H1 (cell line): Measurements from ENCODE around the gene AK5. TPM values are rescaled to one million over a fixed set of nuclear protein-coding genes. Genes with fewer than 3 reads are reported as not detected.

Experiments used
- CTCF ChIA-PET: fragments of 300-600 bp; sonication (Branson Sonifier 250); formaldehyde crosslinking; loops from one replicate; lab custom pipeline; 2021; ENCODE audit not compliant: partially characterized antibody; lab: Charles Lee
- POLR2A ChIA-PET: fragments of 300-600 bp; sonication (Branson Sonifier 250); formaldehyde crosslinking; loops from one replicate; lab custom pipeline; 2021; ENCODE audit warnings: inconsistent platforms; ENCODE audit not compliant: partially characterized antibody; lab: Charles Lee
- DNase-seq, 2 experiments: peaks; one replicate each; pipeline versions ENCODE4 v3.0.0 to v3.0.0-alpha.2; 2010 to 2022; ENCODE audit warnings: low spot score in 2 of 2, low read depth in 1 of 2, mixed read lengths in 1 of 2
- FAIRE-seq: peaks from 2 replicates; lab custom pipeline; 2011; peaks lifted over from hg19 to GRCh38; lab: Jason Lieb, UNC
- H2AFZ ChIP-seq: 2 replicates; pipeline ENCODE4 v1.8.1; 2012; ENCODE audit warnings: low read length, inconsistent platforms
- H2AK5ac ChIP-seq: 2 replicates; pipeline ENCODE4 v1.6.1; 2013; ENCODE audit warnings: low read depth, low read length
- H2BK120ac ChIP-seq: replicated peaks from 2 replicates; pipeline ENCODE3; 2013; ENCODE audit warnings: low read depth, low read length, inconsistent platforms
- H2BK12ac ChIP-seq: 2 replicates; pipeline ENCODE4 v1.6.1; 2013; ENCODE audit warnings: low read depth, low read length
- H2BK15ac ChIP-seq: 2 replicates; pipeline ENCODE4 v1.6.1; 2013; ENCODE audit warnings: low read length
- H2BK20ac ChIP-seq: 2 replicates; pipeline ENCODE4 v1.6.1; 2013; ENCODE audit warnings: low read length
- H2BK5ac ChIP-seq: 2 replicates; pipeline ENCODE4 v1.6.1; 2013; ENCODE audit warnings: low read depth, low read length
- H3K14ac ChIP-seq: 2 replicates; pipeline ENCODE4 v1.6.1; 2013; ENCODE audit warnings: inconsistent platforms; ENCODE audit not compliant: insufficient read length
- H3K18ac ChIP-seq: 2 replicates; pipeline ENCODE4 v1.6.1; 2013; ENCODE audit warnings: low read length; ENCODE audit errors: extremely low read depth
- H3K23ac ChIP-seq: 2 replicates; pipeline ENCODE4 v1.6.1; 2013; ENCODE audit warnings: inconsistent platforms; ENCODE audit not compliant: insufficient read length
- H3K23me2 ChIP-seq: 2 replicates; pipeline ENCODE4 v1.6.1; 2013; ENCODE audit warnings: low read depth, low read length
- H3K27ac ChIP-seq: 2 replicates; pipeline ENCODE4 v1.6.1; 2011; ENCODE audit warnings: low read depth, low read length, inconsistent platforms
- H3K27me3 ChIP-seq, 4 experiments: replicated peaks in 1 of 4; 1 replicate in 1 of 4; 2 replicates in 3 of 4; pipeline versions ENCODE4 v1.6.1 to v1.8.1; 2011 to 2013; ENCODE audit warnings: low read length in 3 of 4, mild to moderate bottlenecking in 3 of 4, inconsistent platforms in 2 of 4, mixed read lengths in 2 of 4, moderate library complexity in 1 of 4; ENCODE audit not compliant: control insufficient read depth in 3 of 4, insufficient read depth in 3 of 4; ENCODE audit errors: extremely low read depth in 1 of 4
- H3K36me3 ChIP-seq, 4 experiments: 2 replicates each; pipeline versions ENCODE4 v1.6.1 to v1.8.1; 2011 to 2013; ENCODE audit warnings: mild to moderate bottlenecking in 4 of 4, low read length in 3 of 4, moderate library complexity in 2 of 4, control low read depth in 1 of 4, inconsistent platforms in 1 of 4; ENCODE audit not compliant: insufficient read depth in 4 of 4, control insufficient read depth in 2 of 4
- H3K4ac ChIP-seq: replicated peaks from 2 replicates; pipeline ENCODE3; 2013; ENCODE audit warnings: low read length, low read depth, mixed read lengths, inconsistent platforms; ENCODE audit not compliant: insufficient read length
- H3K4me1 ChIP-seq, 4 experiments: replicated peaks in 1 of 4; 1 replicate in 1 of 4; 2 replicates in 3 of 4; pipeline versions ENCODE4 v1.6.1 to v1.8.1; 2011 to 2013; ENCODE audit warnings: low read length in 3 of 4, inconsistent platforms in 2 of 4, mixed read lengths in 1 of 4; ENCODE audit not compliant: insufficient read depth in 4 of 4, control insufficient read depth in 3 of 4
- H3K4me2 ChIP-seq, 2 experiments: 2 replicates each; pipeline versions ENCODE4 v1.6.1 to v1.8.1; 2011 to 2013; ENCODE audit warnings: low read depth in 2 of 2, low read length in 2 of 2, control low read depth in 1 of 2, inconsistent platforms in 1 of 2, mild to moderate bottlenecking in 1 of 2; ENCODE audit not compliant: insufficient read depth in 1 of 2
- H3K4me3 ChIP-seq, 4 experiments: fragments of 200-600, 300-600 bp in 1 of 4; sonication (generic), shearing (Covaris generic), sonication (Bioruptor Twin) in 1 of 4; 2 replicates each; pipeline versions ENCODE4 v1.5.1 to v1.8.1; 2011 to 2016; ENCODE audit warnings: low read length in 4 of 4, low read depth in 3 of 4, control low read depth in 2 of 4, inconsistent platforms in 2 of 4, mild to moderate bottlenecking in 2 of 4, mixed read lengths in 1 of 4, moderate library complexity in 1 of 4; ENCODE audit not compliant: insufficient read depth in 2 of 4; ENCODE audit errors: extremely low read depth in 1 of 4
- H3K56ac ChIP-seq: replicated peaks from 2 replicates; pipeline ENCODE3; 2013; ENCODE audit warnings: low read depth, mild to moderate bottlenecking, mixed read lengths, low read length, inconsistent platforms; ENCODE audit not compliant: insufficient read length
- H3K79me1 ChIP-seq: 2 replicates; pipeline ENCODE4 v1.6.1; 2013; ENCODE audit warnings: low read depth, low read length, control low read depth
- H3K79me2 ChIP-seq, 2 experiments: 2 replicates each; pipeline versions ENCODE4 v1.6.1 to v1.8.1; 2012 to 2013; ENCODE audit warnings: low read length in 2 of 2, mild to moderate bottlenecking in 2 of 2, inconsistent platforms in 1 of 2; ENCODE audit not compliant: insufficient read depth in 2 of 2, control insufficient read depth in 1 of 2
- H3K9ac ChIP-seq, 4 experiments: replicated peaks in 1 of 4; 1 replicate in 1 of 4; 2 replicates in 3 of 4; pipeline versions ENCODE4 v1.6.1 to v1.8.1; 2011 to 2013; ENCODE audit warnings: low read depth in 3 of 4, low read length in 3 of 4, control low read depth in 2 of 4, mild to moderate bottlenecking in 2 of 4, moderate library complexity in 2 of 4, inconsistent platforms in 1 of 4; ENCODE audit errors: extremely low read depth in 1 of 4
- H3K9me3 ChIP-seq, 2 experiments: 2 replicates each; pipeline versions ENCODE4 v1.6.1 to v1.8.1; 2012 to 2013; ENCODE audit warnings: mild to moderate bottlenecking in 2 of 2, moderate library complexity in 2 of 2, control low read depth in 1 of 2, inconsistent platforms in 1 of 2, low read depth in 1 of 2, low read length in 1 of 2, mixed read lengths in 1 of 2; ENCODE audit not compliant: insufficient read depth in 2 of 2
- H4K20me1 ChIP-seq, 2 experiments: replicated peaks in 1 of 2; 2 replicates each; pipeline versions ENCODE3 to v1.8.1; 2011 to 2013; ENCODE audit warnings: inconsistent platforms in 2 of 2, low read length in 2 of 2, mild to moderate bottlenecking in 1 of 2; ENCODE audit not compliant: insufficient read depth in 2 of 2, control insufficient read depth in 1 of 2
- H4K5ac ChIP-seq: 2 replicates; pipeline ENCODE4 v1.6.1; 2013; ENCODE audit warnings: low read length, low read depth, mixed read lengths, inconsistent platforms; ENCODE audit not compliant: insufficient read length
- H4K8ac ChIP-seq: 2 replicates; pipeline ENCODE4 v1.8.0; 2013; ENCODE audit warnings: mild to moderate bottlenecking, moderate library complexity, low read length, inconsistent platforms; ENCODE audit not compliant: insufficient read depth; ENCODE audit errors: extremely low read depth
- H4K91ac ChIP-seq: replicated peaks from 2 replicates; pipeline ENCODE3; 2013; ENCODE audit warnings: low read length, mixed read lengths, inconsistent platforms; ENCODE audit not compliant: insufficient read length
- RNF2 ChIP-seq: fragments of 200-900, 300-1000 bp; sonication (generic); IDR thresholded peaks from 2 replicates; pipeline ENCODE4 v1.7.1; 2016; ENCODE audit warnings: borderline replicate concordance, low read depth, mild to moderate bottlenecking, antibody characterized with exemption, low read length; ENCODE audit not compliant: poor library complexity, severe bottlenecking; ENCODE audit errors: missing control alignments
- SAP30 ChIP-seq: fragments of 300-600 bp; sonication (generic); IDR thresholded peaks from 2 replicates; pipeline ENCODE4 v1.7.1; 2012; ENCODE audit warnings: low read length, moderate library complexity, mild to moderate bottlenecking, inconsistent platforms; ENCODE audit not compliant: insufficient read depth, insufficient replicate concordance
- ZNF274 ChIP-seq: IDR thresholded peaks from 2 replicates; pipeline ENCODE4 v1.7.0; 2012; ENCODE audit warnings: low read length, borderline replicate concordance; ENCODE audit errors: extremely low read depth
- WGBS, 2 experiments: shearing (Covaris generic) in 1 of 2; methylation state at CpG; one replicate each; pipeline versions ENCODE4 v1.1.6 to v1.1.7; 2013 to 2015; ENCODE audit warnings: low lambda C conversion rate in 2 of 2, mixed read lengths in 2 of 2, inconsistent platforms in 1 of 2, low coverage in 1 of 2, missing lambda C conversion rate in 1 of 2; ENCODE audit not compliant: insufficient replicate concordance in 2 of 2, insufficient coverage in 1 of 2, insufficient read length in 1 of 2; ENCODE audit errors: extremely low coverage in 1 of 2, missing lambda C conversion rate in 1 of 2; 5-methylcytosine and 5-hydroxymethylcytosine counted together
- polyA plus RNA-seq, 7 experiments: library from polyadenylated mRNA; depleted of rRNA in 3 of 7; stranded (reverse) in 5 of 7; unstranded in 2 of 7; fragments of >200 nt in 5 of 7; fragments of 200-250 nt in 2 of 7; gene quantifications; 1 replicate in 5 of 7; 2 replicates in 1 of 7; 4 replicates in 1 of 7; pipeline versions ENCODE4 v1.2.1 to v1.2.3, GENCODE V29; 2011 to 2013; ENCODE audit warnings: missing spikeins in 2 of 7, mixed read lengths in 2 of 7
- total RNA-seq: library from RNA; stranded (reverse); fragmentation: NEBNext Ultra II Directional; extraction: Animal tissue kit (Norgen Biotek cat#: 25700); gene quantifications from 2 replicates; pipeline ENCODE4 v1.2.1, GENCODE V29; 2021
- TF ChIP-seq, protein P1 (sequence below): IDR thresholded peaks from 2 replicates; pipeline ENCODE4 v1.6.1; 2011; ENCODE audit warnings: low read length, improper control_type of control experiment

Gene AK5
- total and polyA plus RNA-seq, 2 of the 8 experiments (the other 6 are each of a cell fraction or from before 2014, with no cell fraction given), result 2.0 to 7.1 TPM

DNA sequence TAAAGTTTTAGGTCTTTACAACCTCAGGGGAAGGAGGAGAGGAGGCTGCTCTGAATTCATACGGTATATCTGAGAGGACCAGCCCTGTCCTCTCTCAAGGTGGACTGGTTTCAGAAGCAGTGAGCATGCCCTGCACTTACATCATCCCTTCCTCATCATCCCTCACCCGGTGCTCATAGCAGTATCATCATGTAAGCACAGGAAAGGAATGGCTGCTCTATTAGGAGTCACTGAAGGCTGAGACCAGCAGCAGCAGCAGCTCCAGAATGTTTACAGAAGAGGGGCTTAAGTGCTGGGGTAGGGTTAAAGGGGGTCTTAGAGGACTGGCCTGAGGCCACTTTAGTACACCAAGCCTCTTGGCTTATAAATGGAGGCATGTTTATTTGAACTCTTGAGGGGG lies 185.9 kb downstream of the AK5 start:
- Histone ChIP-seq H4K8ac (no peak overlapping the region), H3K4me1 (no peaks in the 10 kb centered on the region), H3K4ac (no peak overlapping the region), H3K14ac (no peak overlapping the region), H3K4me2 (no peak overlapping the region), H3K27me3 (no peaks in the 10 kb centered on the region), H3K23ac (no peak overlapping the region), H3K79me2 (no peaks in the 10 kb centered on the region), H3K23me2 (no peaks in the 10 kb centered on the region), H2BK120ac (no peak overlapping the region), H2BK20ac (no peak overlapping the region), H3K9me3 (no peaks in the 10 kb centered on the region), H3K4me3 (no peak overlapping the region), H3K56ac (no peak overlapping the region), H2BK12ac (no peak overlapping the region), H2AFZ (no peak overlapping the region), H2BK15ac (no peak overlapping the region), H3K18ac (no peak overlapping the region), H2AK5ac (no peak overlapping the region), H3K36me3 (no peaks in the 10 kb centered on the region), H3K27ac (no peak overlapping the region), H4K20me1 (no peaks in the 10 kb centered on the region), H4K5ac (no peak overlapping the region), H2BK5ac (no peak overlapping the region), H4K91ac (no peak overlapping the region), H3K9ac (no peak overlapping the region), H3K79me1 (no peaks in the 10 kb centered on the region)
- FAIRE-seq (no peak), DNase-seq (no peak)
- ChIA-PET CTCF (no interaction called here), POLR2A (no interaction called here)
- TF ChIP-seq RNF2 (no peak), SAP30 (no peak), ZNF274 (no peak)
- TF ChIP-seq, protein P1, sequence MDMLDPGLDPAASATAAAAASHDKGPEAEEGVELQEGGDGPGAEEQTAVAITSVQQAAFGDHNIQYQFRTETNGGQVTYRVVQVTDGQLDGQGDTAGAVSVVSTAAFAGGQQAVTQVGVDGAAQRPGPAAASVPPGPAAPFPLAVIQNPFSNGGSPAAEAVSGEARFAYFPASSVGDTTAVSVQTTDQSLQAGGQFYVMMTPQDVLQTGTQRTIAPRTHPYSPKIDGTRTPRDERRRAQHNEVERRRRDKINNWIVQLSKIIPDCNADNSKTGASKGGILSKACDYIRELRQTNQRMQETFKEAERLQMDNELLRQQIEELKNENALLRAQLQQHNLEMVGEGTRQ, result no peak
- WGBS, 2 experiments, result 91% methylated on average over 2 of the region's 2 CpGs; no CpG with 5 or more reads in 1 of the 2 experiments
